GM12878 (cell line): ENCODE measurements around the gene SPOCD1. TPM values are rescaled to one million over a fixed set of nuclear protein-coding genes. Genes with fewer than 3 reads are reported as not detected.

ENCODE experiments used
- BCL11A ChIP-seq: IDR thresholded peaks from 2 replicates; pipeline ENCODE4 v1.6.1; 2011; ENCODE audit warnings: low read depth, low read length
- BHLHE40 ChIP-seq, 2 experiments: fragments of 450-650 bp in 1 of 2; IDR thresholded peaks; 2 replicates each; pipeline ENCODE4 v1.6.1; 2011 to 2017; ENCODE audit warnings: low read depth in 2 of 2, borderline replicate concordance in 1 of 2, improper control_type of control experiment in 1 of 2, low read length in 1 of 2, mild to moderate bottlenecking in 1 of 2
- CBFB ChIP-seq: IDR thresholded peaks from 2 replicates; pipeline ENCODE4 v1.6.1; 2016; ENCODE audit warnings: antibody characterized with exemption, low read depth
- DPF2 ChIP-seq: fragments of 450-650 bp; IDR thresholded peaks from 2 replicates; pipeline ENCODE4 v1.6.1; 2017; ENCODE audit warnings: mild to moderate bottlenecking
- ELK1 ChIP-seq: IDR thresholded peaks from 2 replicates; pipeline ENCODE4 v1.6.1; 2012; ENCODE audit warnings: low read depth, low read length, improper control_type of control experiment
- HCFC1 ChIP-seq: fragments of 150-350 bp; IDR thresholded peaks from 2 replicates; pipeline ENCODE4 v1.6.1; 2014; ENCODE audit warnings: low read length
- IRF4 ChIP-seq: IDR thresholded peaks from 2 replicates; pipeline ENCODE4 v1.6.1; 2011; ENCODE audit warnings: low read depth, low read length
- MEF2B ChIP-seq: fragments of 450-650 bp; IDR thresholded peaks from 2 replicates; pipeline ENCODE4 v1.6.1; 2018; ENCODE audit warnings: mild to moderate bottlenecking, moderate library complexity; ENCODE audit not compliant: partially characterized antibody, poor library complexity, severe bottlenecking
- NRF1 ChIP-seq: conservative IDR thresholded peaks from 2 replicates; pipeline ENCODE4 v1.6.1; 2011; ENCODE audit warnings: mild to moderate bottlenecking, low read depth, low read length, improper control_type of control experiment
- POLR2AphosphoS5 ChIP-seq: IDR thresholded peaks from 2 replicates; pipeline ENCODE4 v1.6.1; 2011; ENCODE audit warnings: mild to moderate bottlenecking, low read length, inconsistent platforms
- POU2F2 ChIP-seq: IDR thresholded peaks from 3 replicates; pipeline ENCODE4 v1.6.1; 2011; ENCODE audit warnings: low read depth, mild to moderate bottlenecking, low read length, borderline replicate concordance
- RAD51 ChIP-seq: fragments of 450-650 bp; IDR thresholded peaks from 2 replicates; pipeline ENCODE4 v1.6.1; 2016; ENCODE audit warnings: moderate library complexity, mild to moderate bottlenecking, inconsistent platforms
- SIN3A ChIP-seq: IDR thresholded peaks from 2 replicates; pipeline ENCODE4 v1.6.1; 2012; ENCODE audit warnings: low read depth, low read length, improper control_type of control experiment
- SIX5 ChIP-seq: IDR thresholded peaks from 2 replicates; pipeline ENCODE4 v1.6.1; 2011; ENCODE audit warnings: mild to moderate bottlenecking, low read depth, low read length, moderate library complexity; ENCODE audit not compliant: severe bottlenecking
- SREBF2 ChIP-seq: IDR thresholded peaks from 2 replicates; pipeline ENCODE4 v1.6.1; 2012; ENCODE audit warnings: mild to moderate bottlenecking, low read length
- USF1 ChIP-seq: IDR thresholded peaks from 2 replicates; pipeline ENCODE4 v1.6.1; 2011; ENCODE audit warnings: borderline replicate concordance, low read depth, mild to moderate bottlenecking, moderate library complexity, mixed read lengths, low read length; ENCODE audit not compliant: insufficient read depth; ENCODE audit errors: extremely low read length
- ZNF622 ChIP-seq: fragments of 450-650 bp; IDR thresholded peaks from 2 replicates; pipeline ENCODE4 v1.6.1; 2017; ENCODE audit warnings: mild to moderate bottlenecking, inconsistent platforms
- polyA plus RNA-seq, 11 experiments: library from polyadenylated mRNA; depleted of rRNA in 4 of 11; unstranded in 6 of 11; stranded (reverse) in 5 of 11; fragments of >200 nt; fragmentation: Nextera tagmentation in 4 of 11; fragmentation: Illumina TruSeq in 1 of 11; extraction: Ambion mirVana in 4 of 11; extraction: Trizol in 1 of 11; gene quantifications; 1 replicate in 1 of 11; 2 replicates in 10 of 11; pipeline versions ENCODE4 v1.2.1 to v1.2.3, GENCODE V29; 2011 to 2016; ENCODE audit warnings: inconsistent platforms in 2 of 11, missing spikeins in 2 of 11, low read depth in 1 of 11
- total RNA-seq, 4 experiments: library from RNA; depleted of rRNA in 3 of 4; stranded (reverse); fragments of >200 nt in 3 of 4; fragmentation: Illumina TruSeq in 1 of 4; extraction: Trizol in 1 of 4; gene quantifications; 2 replicates each; pipeline versions ENCODE4 v1.2.1 to v1.2.3, GENCODE V29; 2013 to 2021
- TF ChIP-seq, protein P1 (sequence below): fragments of 450-650 bp; IDR thresholded peaks from 2 replicates; pipeline ENCODE4 v1.6.1; 2017; ENCODE audit warnings: low read depth, mild to moderate bottlenecking, moderate library complexity
- TF ChIP-seq, protein P2 (sequence below): fragments of 450-650 bp; conservative IDR thresholded peaks from 2 replicates; pipeline ENCODE4 v1.6.1; 2017; ENCODE audit warnings: mild to moderate bottlenecking, moderate library complexity
- TF ChIP-seq, protein P3 (sequence below): fragments of 450-650 bp; IDR thresholded peaks from 2 replicates; pipeline ENCODE4 v1.6.1; 2016; ENCODE audit warnings: mild to moderate bottlenecking, moderate library complexity, borderline replicate concordance

SPOCD1 gene
- total and polyA plus RNA-seq, 10 of the 15 experiments (the other 5 are each of a cell fraction or from before 2014, with no cell fraction given) = 0.02 to 0.65 (median 0.13) TPM; not detected in 4

- TF ChIP-seq SREBF2 (no peak), RAD51 (0 out of 2 replicates have a peak, but pooled peaks have one; percentile 11), IRF4 (0 out of 2 replicates have a peak, but pooled peaks have one; percentile 23), ZNF622 (no peak), BHLHE40 (IDR thresholded peaks at IDR 0.05; ENCODE audit: borderline replicate concordance in 1 of 2, low read depth in 2 of 2, low read length in 1 of 2) (peak; percentile 80 to 90), ELK1 (no peak), SIN3A (peak; percentile 67), MEF2B (peak; percentile 74), CBFB (no peak), BCL11A (no peak), SIX5 (peak; percentile 9), NRF1 (peak; percentile 52; the same call in 1 of the 2 replicates), USF1 (peak; percentile 11), DPF2 (0 out of 2 replicates have a peak, but pooled peaks have one; percentile 41), HCFC1 (peak; percentile 9; the same call in 1 of the 2 replicates), POU2F2 (peak; percentile 90), POLR2AphosphoS5 (peak; percentile 88)
- TF ChIP-seq, protein P1, sequence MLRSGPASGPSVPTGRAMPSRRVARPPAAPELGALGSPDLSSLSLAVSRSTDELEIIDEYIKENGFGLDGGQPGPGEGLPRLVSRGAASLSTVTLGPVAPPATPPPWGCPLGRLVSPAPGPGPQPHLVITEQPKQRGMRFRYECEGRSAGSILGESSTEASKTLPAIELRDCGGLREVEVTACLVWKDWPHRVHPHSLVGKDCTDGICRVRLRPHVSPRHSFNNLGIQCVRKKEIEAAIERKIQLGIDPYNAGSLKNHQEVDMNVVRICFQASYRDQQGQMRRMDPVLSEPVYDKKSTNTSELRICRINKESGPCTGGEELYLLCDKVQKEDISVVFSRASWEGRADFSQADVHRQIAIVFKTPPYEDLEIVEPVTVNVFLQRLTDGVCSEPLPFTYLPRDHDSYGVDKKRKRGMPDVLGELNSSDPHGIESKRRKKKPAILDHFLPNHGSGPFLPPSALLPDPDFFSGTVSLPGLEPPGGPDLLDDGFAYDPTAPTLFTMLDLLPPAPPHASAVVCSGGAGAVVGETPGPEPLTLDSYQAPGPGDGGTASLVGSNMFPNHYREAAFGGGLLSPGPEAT = peak; percentile 35; the same call in 1 of the 2 replicates
- TF ChIP-seq, protein P2, sequence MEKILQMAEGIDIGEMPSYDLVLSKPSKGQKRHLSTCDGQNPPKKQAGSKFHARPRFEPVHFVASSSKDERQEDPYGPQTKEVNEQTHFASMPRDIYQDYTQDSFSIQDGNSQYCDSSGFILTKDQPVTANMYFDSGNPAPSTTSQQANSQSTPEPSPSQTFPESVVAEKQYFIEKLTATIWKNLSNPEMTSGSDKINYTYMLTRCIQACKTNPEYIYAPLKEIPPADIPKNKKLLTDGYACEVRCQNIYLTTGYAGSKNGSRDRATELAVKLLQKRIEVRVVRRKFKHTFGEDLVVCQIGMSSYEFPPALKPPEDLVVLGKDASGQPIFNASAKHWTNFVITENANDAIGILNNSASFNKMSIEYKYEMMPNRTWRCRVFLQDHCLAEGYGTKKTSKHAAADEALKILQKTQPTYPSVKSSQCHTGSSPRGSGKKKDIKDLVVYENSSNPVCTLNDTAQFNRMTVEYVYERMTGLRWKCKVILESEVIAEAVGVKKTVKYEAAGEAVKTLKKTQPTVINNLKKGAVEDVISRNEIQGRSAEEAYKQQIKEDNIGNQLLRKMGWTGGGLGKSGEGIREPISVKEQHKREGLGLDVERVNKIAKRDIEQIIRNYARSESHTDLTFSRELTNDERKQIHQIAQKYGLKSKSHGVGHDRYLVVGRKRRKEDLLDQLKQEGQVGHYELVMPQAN = peak; percentile 72
- TF ChIP-seq, protein P3, sequence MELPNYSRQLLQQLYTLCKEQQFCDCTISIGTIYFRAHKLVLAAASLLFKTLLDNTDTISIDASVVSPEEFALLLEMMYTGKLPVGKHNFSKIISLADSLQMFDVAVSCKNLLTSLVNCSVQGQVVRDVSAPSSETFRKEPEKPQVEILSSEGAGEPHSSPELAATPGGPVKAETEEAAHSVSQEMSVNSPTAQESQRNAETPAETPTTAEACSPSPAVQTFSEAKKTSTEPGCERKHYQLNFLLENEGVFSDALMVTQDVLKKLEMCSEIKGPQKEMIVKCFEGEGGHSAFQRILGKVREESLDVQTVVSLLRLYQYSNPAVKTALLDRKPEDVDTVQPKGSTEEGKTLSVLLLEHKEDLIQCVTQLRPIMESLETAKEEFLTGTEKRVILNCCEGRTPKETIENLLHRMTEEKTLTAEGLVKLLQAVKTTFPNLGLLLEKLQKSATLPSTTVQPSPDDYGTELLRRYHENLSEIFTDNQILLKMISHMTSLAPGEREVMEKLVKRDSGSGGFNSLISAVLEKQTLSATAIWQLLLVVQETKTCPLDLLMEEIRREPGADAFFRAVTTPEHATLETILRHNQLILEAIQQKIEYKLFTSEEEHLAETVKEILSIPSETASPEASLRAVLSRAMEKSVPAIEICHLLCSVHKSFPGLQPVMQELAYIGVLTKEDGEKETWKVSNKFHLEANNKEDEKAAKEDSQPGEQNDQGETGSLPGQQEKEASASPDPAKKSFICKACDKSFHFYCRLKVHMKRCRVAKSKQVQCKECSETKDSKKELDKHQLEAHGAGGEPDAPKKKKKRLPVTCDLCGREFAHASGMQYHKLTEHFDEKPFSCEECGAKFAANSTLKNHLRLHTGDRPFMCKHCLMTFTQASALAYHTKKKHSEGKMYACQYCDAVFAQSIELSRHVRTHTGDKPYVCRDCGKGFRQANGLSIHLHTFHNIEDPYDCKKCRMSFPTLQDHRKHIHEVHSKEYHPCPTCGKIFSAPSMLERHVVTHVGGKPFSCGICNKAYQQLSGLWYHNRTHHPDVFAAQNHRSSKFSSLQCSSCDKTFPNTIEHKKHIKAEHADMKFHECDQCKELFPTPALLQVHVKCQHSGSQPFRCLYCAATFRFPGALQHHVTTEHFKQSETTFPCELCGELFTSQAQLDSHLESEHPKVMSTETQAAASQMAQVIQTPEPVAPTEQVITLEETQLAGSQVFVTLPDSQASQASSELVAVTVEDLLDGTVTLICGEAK = peak; percentile 72; the same call in 1 of the 2 replicates
Measured at GRCh38 chr1:31788138-31788824, 27.5 kb downstream of the SPOCD1 start (continued).
